ENCODE measurements around the gene ABCB8.

The ABCB8 gene

GRCh38 chr7:151028131-151028947 lies at the start of gene ABCB8:
Gene ABCB8 (plus strand): TSS chr7:151028450. CDS start chr7:151028516, 66 bp downstream.
- peak; percentile 97 for DNase-seq

GRCh38 chr7:150979713-150980390 lies 48.4 kb upstream of the ABCB8 start:
- no peak for DNase-seq

DNA sequence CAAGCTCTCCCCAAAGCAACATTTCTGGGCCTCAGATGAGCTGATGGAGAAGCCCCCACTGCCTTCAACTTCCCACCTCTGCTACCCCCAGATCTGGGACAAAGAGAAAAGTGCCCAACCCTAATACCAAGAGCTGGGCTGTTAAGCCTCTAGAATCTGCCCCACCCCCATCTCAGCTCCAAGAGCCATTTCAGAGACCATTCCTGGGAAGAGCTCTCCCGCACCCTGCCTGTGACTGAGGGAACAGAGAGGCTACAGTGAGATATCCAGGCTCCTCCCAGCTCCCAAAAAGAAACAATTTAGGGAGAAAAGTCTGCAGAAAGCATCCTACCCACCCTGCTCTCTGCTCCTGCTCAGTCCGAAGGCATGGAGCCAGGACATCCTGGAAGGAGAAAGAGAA lies 47.6 kb upstream of the ABCB8 start:
- DNase-seq = no peak

DNA sequence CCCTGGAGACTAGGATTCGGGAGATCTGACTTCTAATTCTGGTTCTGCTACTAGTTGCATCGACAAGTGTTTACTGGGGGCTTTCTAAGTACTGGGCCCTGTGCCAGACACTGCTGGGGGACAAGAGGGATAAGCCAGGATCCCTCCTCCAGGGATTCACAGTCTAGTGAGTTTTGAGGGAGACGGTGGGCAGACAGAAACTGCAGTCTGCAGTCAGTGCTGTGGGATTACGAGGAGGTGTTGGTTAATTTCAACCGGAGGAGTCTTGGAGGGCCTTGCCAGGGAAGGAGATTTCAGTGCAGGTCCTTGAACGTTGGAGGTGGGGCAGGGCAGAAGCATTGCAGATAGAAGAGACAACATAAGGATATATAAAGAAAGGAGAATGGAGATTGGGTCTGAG lies 46.6 kb upstream of the ABCB8 start:
- no peak for DNase-seq

GRCh38 chr7:150982351-150982750 lies 45.9 kb upstream of the ABCB8 start:
- DNase-seq = no peak

- no peak for DNase-seq
These were observed 44.3 kb upstream of the ABCB8 start for GRCh38 chr7:150983893-150984368.

GRCh38 chr7:150986099-150986512 lies 42.1 kb upstream of the ABCB8 start:
- peak; percentile 72 for DNase-seq

GRCh38 chr7:150986556-150986955 lies 41.7 kb upstream of the ABCB8 start:
- DNase-seq = no peak

GRCh38 chr7:150988230-150989226 lies 39.7 kb upstream of the ABCB8 start:
- DNase-seq = peak; percentile 79

DNA sequence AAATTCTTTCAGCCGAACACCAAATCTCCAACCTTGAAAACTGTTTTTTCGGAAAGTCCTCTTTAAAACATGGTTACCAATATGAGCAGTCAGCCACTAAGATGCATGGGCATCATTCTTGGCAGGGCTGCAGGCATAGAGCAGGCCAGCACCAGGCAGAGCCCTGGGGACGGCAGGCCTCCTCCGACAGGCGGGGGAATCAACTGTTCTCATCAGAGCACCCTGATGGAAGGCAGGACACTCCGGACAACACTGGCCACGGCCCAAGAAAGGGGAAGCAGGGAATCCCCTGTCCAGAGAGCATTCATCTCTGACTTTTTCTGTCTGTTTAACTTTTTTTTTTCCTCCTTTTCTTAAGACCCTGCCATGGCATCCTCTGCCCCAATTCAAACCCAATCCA lies 38.8 kb upstream of the ABCB8 start:
- no peak for DNase-seq

DNA sequence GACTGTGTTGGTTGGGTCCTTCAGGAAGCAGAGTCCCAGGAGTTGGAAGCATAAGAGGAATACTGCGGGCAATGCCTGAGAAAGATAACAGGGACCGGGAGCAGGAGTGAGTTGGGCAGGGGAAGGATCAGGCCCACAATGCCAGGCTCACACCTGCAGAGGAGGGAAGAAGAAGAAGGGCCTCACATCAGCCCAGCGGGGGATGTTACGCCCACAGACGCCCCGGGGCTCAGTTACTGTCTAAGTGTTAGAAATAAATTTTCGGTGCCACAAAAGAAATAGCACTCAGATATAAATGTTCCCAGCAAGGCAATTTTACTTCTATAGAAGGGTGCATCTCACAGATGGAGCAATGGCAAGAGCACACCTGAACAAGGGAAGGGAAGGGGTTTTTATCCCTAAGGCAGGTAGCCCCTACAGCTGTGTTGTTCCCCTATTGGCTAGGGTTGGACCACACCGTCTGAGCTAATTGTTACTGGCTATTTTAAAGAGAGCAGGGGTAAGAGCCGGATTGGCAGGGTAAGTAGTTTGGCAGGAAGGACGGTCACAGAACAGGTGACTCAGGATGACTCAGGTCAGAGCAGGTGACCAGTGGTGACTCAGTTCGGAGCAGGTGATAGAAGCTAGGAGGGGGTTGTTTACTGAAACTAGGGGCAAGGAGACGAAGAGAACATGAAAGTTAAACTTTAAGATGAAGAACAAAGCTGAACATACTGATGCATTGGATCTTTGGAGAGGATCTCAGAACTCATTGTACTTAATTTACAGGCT lies 37.6 kb upstream of the ABCB8 start, which contains the start of gene NOS3:
Gene NOS3, plus strand, starts transcription at position 602 of the 771 bp plus-strand sequence. CDS start 2,787 bp downstream, outside the sequence.
- no peak for DNase-seq

DNA sequence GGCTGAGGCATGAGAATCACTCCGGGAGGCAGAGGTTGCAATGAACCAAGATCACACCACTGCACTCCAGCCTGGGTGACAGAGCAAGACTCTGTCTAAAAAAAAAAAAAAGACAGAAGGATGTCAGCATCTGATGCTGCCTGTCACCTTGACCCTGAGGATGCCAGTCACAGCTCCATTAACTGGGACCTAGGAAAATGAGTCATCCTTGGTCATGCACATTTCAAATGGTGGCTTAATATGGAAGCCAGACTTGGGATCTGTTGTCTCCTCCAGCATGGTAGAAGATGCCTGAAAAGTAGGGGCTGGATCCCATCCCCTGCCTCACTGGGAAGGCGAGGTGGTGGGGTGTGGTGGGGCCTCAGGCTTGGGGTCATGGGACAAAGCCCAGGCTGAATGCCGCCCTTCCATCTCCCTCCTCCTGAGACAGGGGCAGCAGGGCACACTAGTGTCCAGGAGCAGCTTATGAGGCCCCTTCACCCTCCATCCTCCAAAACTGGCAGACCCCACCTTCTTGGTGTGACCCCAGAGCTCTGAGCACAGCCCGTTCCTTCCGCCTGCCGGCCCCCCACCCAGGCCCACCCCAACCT lies 36.1 kb upstream of the ABCB8 start:
- DNase-seq = no peak

DNA sequence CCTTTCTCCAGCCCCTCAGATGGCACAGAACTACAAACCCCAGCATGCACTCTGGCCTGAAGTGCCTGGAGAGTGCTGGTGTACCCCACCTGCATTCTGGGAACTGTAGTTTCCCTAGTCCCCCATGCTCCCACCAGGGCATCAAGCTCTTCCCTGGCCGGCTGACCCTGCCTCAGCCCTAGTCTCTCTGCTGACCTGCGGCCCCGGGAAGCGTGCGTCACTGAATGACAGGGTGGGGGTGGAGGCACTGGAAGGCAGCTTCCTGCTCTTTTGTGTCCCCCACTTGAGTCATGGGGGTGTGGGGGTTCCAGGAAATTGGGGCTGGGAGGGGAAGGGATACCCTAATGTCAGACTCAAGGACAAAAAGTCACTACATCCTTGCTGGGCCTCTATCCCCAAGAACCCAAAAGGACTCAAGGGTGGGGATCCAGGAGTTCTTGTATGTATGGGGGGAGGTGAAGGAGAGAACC lies 35.4 kb upstream of the ABCB8 start:
- no peak for DNase-seq

GRCh38 chr7:150993511-150993910 lies 34.7 kb upstream of the ABCB8 start:
- no peak for DNase-seq

DNA sequence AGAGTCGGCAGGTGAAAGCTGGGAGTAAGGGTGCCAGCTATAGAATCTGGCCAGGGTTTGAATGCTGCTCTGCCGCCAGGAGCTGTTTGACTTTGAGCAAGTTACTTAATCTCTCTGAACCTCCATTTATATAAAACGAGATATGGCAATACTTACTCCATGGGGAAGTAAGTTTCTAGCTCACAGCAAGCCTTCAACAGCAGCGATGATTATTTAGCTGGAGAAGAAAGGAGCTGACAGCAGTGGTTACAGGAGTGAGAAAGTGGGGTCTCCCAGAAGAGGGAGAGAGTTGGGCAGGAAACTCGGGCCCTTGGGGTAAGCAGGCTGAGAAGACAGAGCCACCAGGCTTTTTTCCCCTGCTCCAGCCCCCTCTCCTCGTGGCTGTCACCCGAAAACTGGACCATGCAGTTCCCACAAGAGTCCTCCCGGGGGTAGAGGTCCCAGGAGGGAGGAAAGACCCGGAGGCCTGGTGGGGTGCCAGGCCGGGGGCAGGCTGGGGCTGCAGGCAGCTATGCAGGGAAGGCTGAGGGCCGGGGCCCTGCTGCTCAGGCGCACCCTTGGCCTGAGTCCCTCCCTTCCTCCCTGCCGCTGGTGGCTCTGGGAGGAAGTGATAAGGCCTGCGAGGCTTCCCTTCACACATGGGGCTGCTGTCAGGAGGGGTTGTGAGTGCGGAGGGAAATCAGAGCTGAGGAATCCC lies 34.0 kb upstream of the ABCB8 start:
- DNase-seq = no peak

DNA sequence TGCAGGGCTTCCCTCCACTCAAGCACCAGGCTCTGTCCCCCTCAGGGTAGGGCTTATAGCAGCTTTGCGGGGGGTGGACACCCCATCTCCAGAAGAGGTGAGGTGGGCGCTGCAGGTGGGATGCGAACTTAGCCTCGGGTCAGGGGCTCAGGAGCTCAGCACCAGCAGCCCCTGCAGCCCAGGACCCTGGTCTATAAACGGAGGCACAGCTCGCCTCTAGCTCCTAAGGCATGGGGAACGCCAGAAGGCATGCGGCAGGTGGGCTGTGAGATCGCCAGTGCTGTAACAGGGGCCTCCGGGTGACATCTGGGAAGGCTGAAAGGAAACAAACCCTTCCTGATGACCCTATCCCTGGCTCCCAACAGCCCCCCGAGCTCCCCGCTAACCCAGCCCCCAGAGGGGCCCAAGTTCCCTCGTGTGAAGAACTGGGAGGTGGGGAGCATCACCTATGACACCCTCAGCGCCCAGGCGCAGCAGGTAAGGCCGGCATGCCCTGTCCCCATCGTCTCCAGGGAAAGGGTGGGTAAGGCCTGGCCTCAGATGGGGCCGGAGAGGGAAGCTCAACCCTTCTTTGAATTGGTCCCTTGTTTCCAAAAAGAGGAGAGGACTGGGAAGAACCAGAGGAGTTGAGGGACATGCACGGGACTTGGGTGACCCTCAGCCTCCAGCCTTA lies 33.3 kb upstream of the ABCB8 start:
- DNase-seq = no peak

DNA sequence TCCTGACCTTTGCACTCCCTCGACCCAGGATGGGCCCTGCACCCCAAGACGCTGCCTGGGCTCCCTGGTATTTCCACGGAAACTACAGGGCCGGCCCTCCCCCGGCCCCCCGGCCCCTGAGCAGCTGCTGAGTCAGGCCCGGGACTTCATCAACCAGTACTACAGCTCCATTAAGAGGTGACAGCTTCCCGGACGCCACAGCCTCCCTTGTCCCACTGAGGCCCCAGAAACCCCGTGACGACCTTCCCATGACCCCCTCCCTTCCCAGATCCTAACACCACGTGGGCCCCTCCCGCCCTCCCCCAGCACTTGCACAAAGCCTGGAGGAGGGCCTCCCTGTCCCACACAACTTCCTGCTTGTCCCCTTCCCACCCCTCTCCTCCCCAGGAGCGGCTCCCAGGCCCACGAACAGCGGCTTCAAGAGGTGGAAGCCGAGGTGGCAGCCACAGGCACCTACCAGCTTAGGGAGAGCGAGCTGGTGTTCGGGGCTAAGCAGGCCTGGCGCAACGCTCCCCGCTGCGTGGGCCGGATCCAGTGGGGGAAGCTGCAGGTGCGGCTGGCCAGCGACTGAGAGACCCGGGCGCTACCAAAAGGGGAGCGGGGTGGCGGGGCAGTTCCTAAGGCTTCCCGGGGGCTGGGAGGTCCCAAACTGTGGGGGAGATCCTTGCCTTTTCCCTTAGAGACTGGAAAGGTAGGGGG lies 31.7 kb upstream of the ABCB8 start:
- DNase-seq = no peak

GRCh38 chr7:150997075-150997511 lies 31.2 kb upstream of the ABCB8 start:
- no peak for DNase-seq

DNA sequence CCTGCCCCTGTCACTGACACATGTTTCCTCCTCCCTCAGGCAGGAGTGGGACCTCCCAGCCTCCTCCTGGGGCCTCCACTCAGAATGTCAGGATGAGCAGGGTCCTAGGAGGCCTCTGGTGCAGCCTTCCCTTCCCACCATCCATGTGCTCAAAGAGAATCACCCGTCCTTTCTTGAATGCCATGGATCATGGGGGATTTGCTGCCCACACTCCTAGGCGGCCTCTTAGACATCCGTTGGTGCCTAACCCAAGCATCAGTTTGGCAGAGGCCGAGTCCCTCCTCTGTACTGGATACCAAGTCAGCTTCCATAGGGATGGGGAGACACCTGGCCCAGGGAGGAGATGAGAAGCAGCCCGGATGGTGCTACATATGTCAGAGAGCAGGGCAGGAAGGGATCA lies 30.4 kb upstream of the ABCB8 start:
- DNase-seq = no peak

DNA sequence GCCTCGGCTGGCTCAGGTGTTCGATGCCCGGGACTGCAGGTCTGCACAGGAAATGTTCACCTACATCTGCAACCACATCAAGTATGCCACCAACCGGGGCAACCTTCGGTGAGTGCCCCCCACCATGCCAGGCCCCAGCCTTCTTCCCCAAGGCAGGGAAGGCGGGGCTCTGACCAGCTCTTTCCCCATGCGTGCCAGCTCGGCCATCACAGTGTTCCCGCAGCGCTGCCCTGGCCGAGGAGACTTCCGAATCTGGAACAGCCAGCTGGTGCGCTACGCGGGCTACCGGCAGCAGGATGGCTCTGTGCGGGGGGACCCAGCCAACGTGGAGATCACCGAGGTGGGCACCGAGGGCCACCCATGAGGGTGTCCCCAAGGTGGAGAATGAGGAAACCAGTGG lies 29.9 kb upstream of the ABCB8 start:
- no peak for DNase-seq
